ENCODE measurements around the gene PRR14. TPM values are rescaled to one million over a fixed set of nuclear protein-coding genes. Genes with fewer than 3 reads are reported as not detected.

The PRR14 gene
- total RNA-seq: 4.8 and 8.8 TPM in 2 replicates

DNA sequence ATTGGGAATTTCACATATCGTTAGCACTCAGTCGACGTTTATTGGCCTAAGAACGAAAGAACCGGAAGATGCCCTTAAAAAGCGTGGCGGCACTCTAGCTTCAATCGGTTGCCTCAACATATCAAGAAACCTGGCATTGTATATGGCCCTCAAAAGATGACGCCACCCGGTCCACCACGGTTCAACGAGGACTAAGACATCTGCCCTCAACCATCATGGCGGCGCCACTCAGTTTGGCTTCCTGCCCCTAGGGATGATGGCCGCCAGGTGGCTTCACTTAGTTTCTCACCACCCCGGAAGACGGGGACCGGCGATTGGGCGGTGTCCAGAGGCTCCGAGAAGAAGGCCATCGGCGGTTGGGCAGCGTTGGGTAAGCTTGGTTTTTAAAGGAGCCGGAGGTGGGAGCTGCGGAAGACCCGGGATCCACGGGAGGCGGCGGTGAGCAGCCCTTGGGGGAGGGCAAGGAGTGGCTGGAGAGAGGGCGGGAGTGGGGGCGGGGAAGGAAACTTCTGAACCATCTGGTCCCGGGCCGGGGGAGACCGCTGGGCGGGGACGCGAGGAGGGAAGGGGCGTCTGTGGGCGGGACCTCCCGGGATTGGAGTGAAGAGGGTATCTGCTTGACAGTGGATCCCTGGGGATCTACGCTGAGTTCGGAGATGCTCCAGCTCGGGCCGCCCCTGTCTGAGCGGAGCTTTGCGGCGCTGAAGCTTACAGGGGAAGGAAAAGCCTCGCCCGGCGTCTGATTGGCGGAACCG lies at the start of gene PRR14:
Gene PRR14, plus strand, starts transcription at position 592 of the 755 bp plus-strand sequence. CDS start 686 bp downstream, outside the sequence.

DNA sequence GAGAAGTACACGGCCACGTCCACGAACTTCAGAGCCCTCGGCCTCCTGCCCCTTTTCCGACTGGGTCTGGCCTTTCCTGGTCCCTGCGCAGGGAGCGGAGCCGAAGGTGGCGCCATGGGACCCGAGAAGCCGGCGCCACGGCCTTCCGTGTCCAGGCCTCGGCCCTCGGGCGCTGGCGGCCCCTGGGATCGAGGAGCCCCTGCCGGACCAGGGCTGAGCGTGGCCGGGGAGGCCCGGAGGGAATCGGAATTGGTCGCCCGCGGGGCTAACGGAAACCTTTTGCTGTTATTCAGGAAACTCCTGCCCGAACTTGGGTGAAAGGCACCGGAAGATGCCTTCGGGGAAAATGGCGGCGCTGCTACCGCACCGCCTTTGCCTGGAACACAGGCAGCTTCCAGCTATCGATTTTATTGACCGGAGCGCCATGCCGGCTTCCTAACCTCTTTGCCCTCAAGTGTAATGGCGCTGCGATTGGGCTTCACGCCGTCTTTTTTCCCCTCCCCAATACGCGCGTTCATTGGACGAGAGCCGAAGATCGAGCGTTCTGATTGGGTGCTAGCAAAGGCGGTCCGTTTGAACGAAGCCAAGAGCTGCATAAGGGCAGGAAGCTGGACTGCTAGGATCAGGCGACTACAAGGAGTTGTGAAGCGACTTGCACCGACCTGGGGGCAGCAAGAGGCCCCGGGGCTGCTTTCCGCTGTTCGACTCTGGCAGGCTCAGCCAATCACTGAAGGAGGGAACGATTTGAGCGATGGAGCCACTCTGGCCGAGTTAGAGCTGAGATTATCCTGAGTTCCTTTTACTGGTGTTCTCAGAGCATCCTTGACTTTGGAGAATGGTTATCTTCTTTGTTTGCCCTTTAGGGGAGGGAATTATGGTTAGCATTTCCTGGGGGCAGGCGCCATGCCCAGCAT lies 40.6 kb upstream of the PRR14 start, which contains the start of gene ZNF689:
Gene ZNF689, minus strand, starts transcription at position 464 of the 914 bp plus-strand sequence. Its CDS starts 348 bp downstream, at position 116.

DNA sequence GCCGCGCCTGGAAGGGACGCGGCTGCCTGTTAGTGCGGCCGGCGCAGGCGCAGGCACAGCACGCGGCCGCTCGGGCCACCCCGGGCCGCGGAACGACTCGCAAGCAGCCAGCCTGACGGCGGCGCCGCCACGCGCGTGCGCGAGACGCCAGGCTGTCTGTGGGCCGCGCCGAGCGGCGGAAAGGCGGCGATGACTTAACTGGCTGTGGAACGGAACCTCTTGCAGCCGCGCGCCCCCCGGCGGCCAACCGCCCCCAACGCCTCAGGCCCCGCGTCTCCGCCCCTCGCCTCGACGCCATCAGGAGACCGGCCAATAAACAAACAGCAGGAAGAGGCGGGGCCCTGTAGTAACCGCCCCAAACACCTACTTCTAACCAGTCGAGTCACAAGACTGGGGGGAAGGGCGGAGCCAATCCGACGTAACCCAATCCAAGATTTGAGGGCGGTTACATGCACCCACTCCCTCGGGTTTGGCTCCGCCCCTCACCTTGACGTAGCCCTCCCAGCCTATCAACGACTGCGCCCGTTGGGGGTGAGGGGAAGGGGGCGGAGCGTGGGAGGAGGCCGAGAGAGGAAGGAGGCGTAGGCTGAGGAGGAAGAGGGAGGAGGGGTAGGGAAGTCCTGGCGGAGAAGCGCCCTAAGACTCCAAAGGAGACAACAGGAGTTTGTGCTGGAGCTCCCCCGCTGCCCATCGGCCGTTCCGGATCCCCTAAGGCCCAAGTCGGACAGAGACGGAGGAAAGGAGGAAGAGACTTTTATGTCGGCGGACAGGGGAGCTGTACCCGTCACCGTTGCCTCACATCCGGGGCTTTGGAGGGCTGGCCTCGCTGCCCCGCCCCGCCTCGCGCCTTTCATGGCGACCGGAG lies 7.3 kb downstream of the PRR14 start, which contains the start of gene FBRS:
Gene FBRS, plus strand, starts transcription at position 566 of the 865 bp plus-strand sequence. CDS start 1,088 bp downstream, outside the sequence.

DNA sequence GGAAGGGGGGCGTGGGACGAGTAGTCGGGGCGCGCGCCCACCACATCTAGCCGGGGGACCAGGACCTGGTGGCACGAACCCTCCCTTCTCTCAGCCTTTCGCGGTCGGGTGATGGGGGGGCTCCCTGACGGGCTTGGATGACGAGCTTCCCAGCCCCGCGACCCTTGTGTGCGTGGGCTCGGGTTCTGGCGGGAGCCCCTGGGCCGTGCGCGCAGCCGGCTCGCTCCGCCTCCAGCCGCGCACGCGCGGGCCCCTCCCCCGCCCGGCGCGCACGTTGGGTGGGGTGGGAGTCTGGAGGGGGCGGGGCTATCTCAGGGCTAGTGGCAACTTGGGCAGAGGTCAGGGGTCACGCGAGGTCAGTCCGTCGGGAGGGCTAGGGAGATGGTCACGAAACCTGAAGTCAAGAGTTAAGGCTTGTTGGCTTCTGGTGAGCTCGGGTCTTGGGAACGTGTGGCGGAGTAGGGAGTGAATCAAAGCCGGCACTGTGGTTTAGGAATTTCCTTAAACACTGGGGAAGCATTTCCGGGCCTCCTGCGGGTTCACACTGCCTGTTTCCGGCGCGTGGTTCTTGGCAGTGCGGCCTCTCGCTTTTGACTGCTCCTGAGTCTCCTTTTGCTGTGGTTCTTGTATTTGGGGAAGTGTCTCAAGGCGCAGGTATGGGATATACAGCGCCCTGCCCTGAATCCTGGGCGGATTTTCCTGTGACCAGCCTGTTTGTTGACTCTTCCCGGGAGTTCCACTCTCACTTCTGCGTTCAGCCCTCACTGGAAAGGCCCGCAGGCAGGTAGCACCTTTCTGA lies 48.3 kb downstream of the PRR14 start, which contains the start of gene SRCAP:
Gene SRCAP, plus strand, starts transcription at position 356 of the 799 bp plus-strand sequence. CDS start 1,654 bp downstream, outside the sequence.

Other genes starting within 250 kb of the PRR14 start
- gene ZNF771, start 243.4 kb upstream of the PRR14 start, total RNA-seq: 15.6 and 20.5 TPM in 2 replicates
- gene DCTPP1, start 220.9 kb upstream of the PRR14 start, total RNA-seq: 7.9 and 16.9 TPM in 2 replicates
- gene SEPHS2, start 205.1 kb upstream of the PRR14 start, total RNA-seq: 14.0 and 14.7 TPM in 2 replicates
- gene ITGAL, start 178.2 kb upstream of the PRR14 start, total RNA-seq: under 0.01 TPM in 1 of 2 replicates, not detected in the other
- gene ZNF768, start 124.4 kb upstream of the PRR14 start, total RNA-seq: 14.3 and 27.5 TPM in 2 replicates
- 9.9 and 19.4 TPM in 2 replicates for gene ZNF747, start 116.1 kb upstream of the PRR14 start, total RNA-seq
- 6.3 and 6.5 TPM in 2 replicates for gene ZNF764, start 92.6 kb upstream of the PRR14 start, total RNA-seq
- 13.2 and 13.6 TPM in 2 replicates for gene ZNF688, start 79.2 kb upstream of the PRR14 start, total RNA-seq
- 6.4 and 8.3 TPM in 2 replicates for gene ZNF785, start 65.3 kb upstream of the PRR14 start, total RNA-seq
- gene ZNF689, start 40.6 kb upstream of the PRR14 start, total RNA-seq: 5.4 and 7.1 TPM in 2 replicates
- gene FBRS, start 7.5 kb downstream of the PRR14 start, total RNA-seq: 23.2 and 24.4 TPM in 2 replicates
- gene SRCAP, start 48.2 kb downstream of the PRR14 start, total RNA-seq: 26.8 and 30.9 TPM in 2 replicates
- 20.5 and 26.9 TPM in 2 replicates for gene PHKG2, start 97.5 kb downstream of the PRR14 start, total RNA-seq
- gene CFAP119, start 111.1 kb downstream of the PRR14 start, total RNA-seq: 0.66 and 2.9 TPM in 2 replicates
- 81.9 and 103 TPM in 2 replicates for gene RNF40, start 111.4 kb downstream of the PRR14 start, total RNA-seq
- gene ZNF629, start 136.2 kb downstream of the PRR14 start, total RNA-seq: 10.5 and 14.7 TPM in 2 replicates
- gene BCL7C, start 243.1 kb downstream of the PRR14 start, total RNA-seq: 40.5 and 50.5 TPM in 2 replicates
- gene CTF1, start 245.7 kb downstream of the PRR14 start, total RNA-seq: 3.3 and 6.1 TPM in 2 replicates

All from smooth muscle cell of trachea (primary cell).